Naive thymus-derived CD4-positive, alpha-beta T cell (primary cell): ENCODE results near the gene TEAD4. TPM values are rescaled to one million over a fixed set of nuclear protein-coding genes. Genes with fewer than 3 reads are reported as not detected.

ENCODE experiments used
- ATAC-seq: fragments of 150-1000 bp; cut with Tn5 transposase; 2 replicates; pipeline ENCODE4 v1.10.0; 2021; ENCODE audit warnings: mild to moderate bottlenecking, moderate library complexity
- CTCF ChIA-PET: fragments of 350-600 bp; sonication (Branson Sonifier 250); formaldehyde crosslinking; loops from one replicate; lab custom pipeline; 2021; ENCODE audit warnings: antibody characterized with exemption; lab: Charles Lee
- POLR2A ChIA-PET: fragments of 350-600 bp; sonication (Branson Sonifier 250); formaldehyde crosslinking; loops from one replicate; lab custom pipeline; 2021; ENCODE audit warnings: antibody characterized with exemption, inconsistent platforms; lab: Charles Lee
- DNase-seq, 9 donors: peaks; one replicate each; pipeline versions ENCODE4 v3.0.0 to v3.0.0-alpha.2; 2020 to 2022; ENCODE audit warnings: mixed read lengths in 1 of 9
- H3K27ac ChIP-seq: one replicate; pipeline ENCODE4 v1.7.0; 2013; ENCODE audit warnings: mild to moderate bottlenecking, low read depth, low read length, moderate library complexity
- H3K27me3 ChIP-seq, 2 donors: one replicate each; pipeline ENCODE4 v1.7.0; 2013; ENCODE audit warnings: low read length in 2 of 2, mild to moderate bottlenecking in 2 of 2, moderate library complexity in 2 of 2; ENCODE audit not compliant: control insufficient read depth in 2 of 2, insufficient read depth in 2 of 2
- H3K36me3 ChIP-seq, 3 experiments: 1 replicate in 2 of 3; 2 replicates in 1 of 3; pipeline ENCODE4 v1.7.0; 2013; ENCODE audit warnings: low read length in 3 of 3, mild to moderate bottlenecking in 3 of 3, moderate library complexity in 1 of 3; ENCODE audit not compliant: insufficient read depth in 3 of 3, control insufficient read depth in 2 of 3
- H3K4me1 ChIP-seq, 2 donors: one replicate each; pipeline ENCODE4 v1.7.0; 2013; ENCODE audit warnings: low read length in 2 of 2, mild to moderate bottlenecking in 2 of 2, moderate library complexity in 1 of 2; ENCODE audit not compliant: control insufficient read depth in 2 of 2, insufficient read depth in 2 of 2
- H3K4me3 ChIP-seq: 2 replicates; pipeline ENCODE4 v1.7.0; 2013; ENCODE audit warnings: mild to moderate bottlenecking, low read length
- H3K9me3 ChIP-seq, 3 experiments: 1 replicate in 2 of 3; 2 replicates in 1 of 3; pipeline ENCODE4 v1.7.0; 2013; ENCODE audit warnings: low read length in 3 of 3; ENCODE audit not compliant: control insufficient read depth in 2 of 3
- H3K27ac Mint-ChIP-seq, 9 donors: one replicate each; pipeline ENCODE4 v1.8.0; 2020 to 2022; ENCODE audit warnings: mixed read lengths in 9 of 9, mild to moderate bottlenecking in 8 of 9, moderate library complexity in 5 of 9, inconsistent platforms in 2 of 9
- H3K27me3 Mint-ChIP-seq, 5 donors: one replicate each; pipeline ENCODE4 v1.8.0; 2021 to 2022; ENCODE audit warnings: mixed read lengths in 5 of 5, mild to moderate bottlenecking in 1 of 5
- H3K36me3 Mint-ChIP-seq, 5 donors: one replicate each; pipeline ENCODE4 v1.8.0; 2020 to 2022; ENCODE audit warnings: mixed read lengths in 5 of 5, mild to moderate bottlenecking in 3 of 5, inconsistent platforms in 1 of 5
- H3K4me1 Mint-ChIP-seq, 7 donors: one replicate each; pipeline ENCODE4 v1.8.0; 2020 to 2022; ENCODE audit warnings: mixed read lengths in 7 of 7, mild to moderate bottlenecking in 3 of 7, inconsistent platforms in 1 of 7
- H3K4me3 Mint-ChIP-seq, 10 donors: one replicate each; pipeline ENCODE4 v1.8.0; 2020 to 2022; ENCODE audit warnings: mild to moderate bottlenecking in 10 of 10, mixed read lengths in 10 of 10, moderate library complexity in 6 of 10, inconsistent platforms in 2 of 10
- H3K9me3 Mint-ChIP-seq, 11 donors: one replicate each; pipeline ENCODE4 v1.8.0; 2020 to 2022; ENCODE audit warnings: mixed read lengths in 11 of 11, mild to moderate bottlenecking in 4 of 11, inconsistent platforms in 1 of 11, moderate library complexity in 1 of 11
- intact Hi-C, 2 donors: fragments of 100-400 bp; cut with micrococcal nuclease; formaldehyde crosslinking; loops; one replicate each; pipeline ENCODE4 v1.15.1; 2023
- polyA plus RNA-seq, 2 donors: library from polyadenylated mRNA; unstranded; fragments of 300-500 nt; fragmentation: Illumina TruSeq; gene quantifications; one replicate each; pipeline ENCODE4 v1.2.3, GENCODE V29; 2021
- total RNA-seq, 6 experiments: library from RNA in 5 of 6; stranded (reverse) in 5 of 6; gene quantifications; 1 replicate in 5 of 6; 2 replicates in 1 of 6; pipeline ENCODE4 v1.2.3 and lab custom pipeline; 2021 to 2026

The TEAD4 gene
- total and polyA plus RNA-seq, 7 experiments from 2014 or later = 1.8 TPM; not detected in 6

- peaks cover 4 to 20% (median 9%) of the 10 kb centered on the region in 5 donors for H3K36me3 Mint-ChIP-seq
- POLR2A ChIA-PET = no interaction called here
- H3K27ac Mint-ChIP-seq = peak overlapping the region in 2 of 9 donors; percentile 55 to 70
Observed at GRCh38 chr12:2939191-2939590, 20.0 kb upstream of the TEAD4 start.

GRCh38 chr12:2940564-2940963 is 18.6 kb upstream of the TEAD4 start:
- no peak overlapping the region for H3K27ac ChIP-seq
- no peak overlapping the region for H3K4me3 ChIP-seq
- H3K9me3 ChIP-seq = no peaks in the 10 kb centered on the region
- intact Hi-C loops = loop anchor here (5.0 to 10.0 kb wide), 2 partner anchors 146 to 158 kb away; partner anchors contain the start of gene FKBP4 (in 1 of the 2)
- peaks cover 0 to 5% (median 4%) of the 10 kb centered on the region in 7 donors for H3K4me1 Mint-ChIP-seq
- H3K27me3 Mint-ChIP-seq = no peaks in the 10 kb centered on the region
- H3K27ac Mint-ChIP-seq = peak overlapping the region in 2 of 9 donors; percentile 59 to 67
- peaks cover 0 to 11% (median 4%) of the 10 kb centered on the region in 5 donors for H3K36me3 Mint-ChIP-seq
- CTCF ChIA-PET = no interaction called here
- DNase-seq (no peak), ATAC-seq (no peak)
- no peak overlapping the region for H3K4me3 Mint-ChIP-seq
- POLR2A ChIA-PET = no interaction called here
- peaks cover 0 to 14% (median 0%) of the 10 kb centered on the region in 3 experiments for H3K36me3 ChIP-seq
- no peaks in the 10 kb centered on the region for H3K9me3 Mint-ChIP-seq
- no peaks in the 10 kb centered on the region for H3K27me3 ChIP-seq
- no peaks in the 10 kb centered on the region for H3K4me1 ChIP-seq

More at GRCh38 chr12:2939191-2939590, 20.0 kb upstream of the TEAD4 start:
- CTCF ChIA-PET = no interaction called here
- Mint-ChIP-seq H3K4me3 (no peak overlapping the region), H3K9me3 (no peaks in the 10 kb centered on the region), H3K4me1 (no peaks in the 10 kb centered on the region), H3K27me3 (no peaks in the 10 kb centered on the region)
- Histone ChIP-seq H3K4me1 (no peaks in the 10 kb centered on the region), H3K27me3 (no peaks in the 10 kb centered on the region), H3K9me3 (no peaks in the 10 kb centered on the region), H3K4me3 (no peak overlapping the region), H3K36me3 (peaks cover 0 to 18% (median 0%) of the 10 kb centered on the region in 3 experiments), H3K27ac (no peak overlapping the region)
- DNase-seq = no peak
- ATAC-seq = no peak
- intact Hi-C loops = no loop called here

GRCh38 chr12:2941524-2941923 is 17.7 kb upstream of the TEAD4 start:
- Mint-ChIP-seq H3K36me3 (peaks cover 0 to 11% (median 4%) of the 10 kb centered on the region in 5 donors), H3K4me1 (peaks cover 0 to 5% (median 4%) of the 10 kb centered on the region in 7 donors), H3K27ac (no peak overlapping the region), H3K4me3 (no peak overlapping the region), H3K9me3 (no peaks in the 10 kb centered on the region), H3K27me3 (no peaks in the 10 kb centered on the region)
- H3K27me3 ChIP-seq = no peaks in the 10 kb centered on the region
- DNase-seq (no peak), ATAC-seq (no peak)
- POLR2A ChIA-PET = no interaction called here
- intact Hi-C loops = loop anchor here (5.0 to 10.0 kb wide), 2 partner anchors 147 to 159 kb away; partner anchors contain the start of gene FKBP4 (in 1 of the 2)
- CTCF ChIA-PET = no interaction called here
- H3K27ac ChIP-seq = no peak overlapping the region
- peaks cover 0 to 14% (median 0%) of the 10 kb centered on the region in 3 experiments for H3K36me3 ChIP-seq
- no peak overlapping the region for H3K4me3 ChIP-seq
- no peaks in the 10 kb centered on the region for H3K4me1 ChIP-seq
- H3K9me3 ChIP-seq = no peaks in the 10 kb centered on the region

- peaks cover 3 to 5% (median 4%) of the 10 kb centered on the region in 5 donors for H3K27me3 Mint-ChIP-seq
- DNase-seq (peak; percentile 4 to 58 (median 40)), ATAC-seq (peak; percentile 65)
- H3K36me3 ChIP-seq = peaks cover 0 to 4% (median 0%) of the 10 kb centered on the region in 3 experiments
- H3K4me1 Mint-ChIP-seq = peaks cover 0 to 5% (median 4%) of the 10 kb centered on the region in 7 donors
- peaks cover 0 to 2% (median 0%) of the 10 kb centered on the region in 5 donors for H3K36me3 Mint-ChIP-seq
- intact Hi-C loops = loop anchor here (1.0 to 10.0 kb wide), 4 partner anchors 59 to 162 kb away; partner anchors contain the start of gene FKBP4 (in 1 of the 2)
- ChIA-PET CTCF (interaction anchor here (0.5 to 1.0 kb wide), 4 partner anchors 8 to 100 kb away, joined by 3 to 7 read pairs (median 3); no protein-coding TSS in a partner anchor), POLR2A (no interaction called here)
- H3K27ac Mint-ChIP-seq = no peak overlapping the region
- peak overlapping the region in 4 of 10 donors; percentile 32 to 56 (median 38) for H3K4me3 Mint-ChIP-seq
- no peaks in the 10 kb centered on the region for H3K4me1 ChIP-seq
- no peaks in the 10 kb centered on the region for H3K9me3 ChIP-seq
- no peak overlapping the region for H3K27ac ChIP-seq
- H3K9me3 Mint-ChIP-seq = no peaks in the 10 kb centered on the region
- no peaks in the 10 kb centered on the region for H3K27me3 ChIP-seq
- H3K4me3 ChIP-seq = no peak overlapping the region
Observed at GRCh38 chr12:2944401-2945047, 14.7 kb upstream of the TEAD4 start.

- Mint-ChIP-seq H3K4me3 (no peak overlapping the region), H3K27ac (no peak overlapping the region), H3K9me3 (no peaks in the 10 kb centered on the region), H3K4me1 (peaks cover 0 to 4% (median 4%) of the 10 kb centered on the region in 7 donors), H3K27me3 (peaks cover 4 to 8% (median 5%) of the 10 kb centered on the region in 5 donors), H3K36me3 (no peaks in the 10 kb centered on the region)
- no peaks in the 10 kb centered on the region for H3K27me3 ChIP-seq
- no peaks in the 10 kb centered on the region for H3K9me3 ChIP-seq
- no peaks in the 10 kb centered on the region for H3K36me3 ChIP-seq
- ATAC-seq (no peak), DNase-seq (no peak)
- no peak overlapping the region for H3K27ac ChIP-seq
- CTCF ChIA-PET = interaction anchor here (0.6 kb wide), 1 partner anchor 10 kb away, joined by 3 read pairs; no protein-coding TSS in a partner anchor
- POLR2A ChIA-PET = no interaction called here
- no peak overlapping the region for H3K4me3 ChIP-seq
- no peaks in the 10 kb centered on the region for H3K4me1 ChIP-seq
- intact Hi-C loops = loop anchor here in 1 of 2 donors (10.0 kb wide), 1 partner anchor 155 kb away; the partner anchor contains the start of gene FKBP4
Observed at GRCh38 chr12:2949411-2949810, 9.8 kb upstream of the TEAD4 start.

GRCh38 chr12:2955888-2956287 is 3.3 kb upstream of the TEAD4 start:
- Mint-ChIP-seq H3K4me1 (peaks cover 12 to 17% (median 14%) of the 10 kb centered on the region in 7 donors), H3K4me3 (no peak overlapping the region), H3K36me3 (peaks cover 0 to 5% (median 0%) of the 10 kb centered on the region in 5 donors), H3K27me3 (peaks cover 27 to 41% (median 34%) of the 10 kb centered on the region in 5 donors), H3K9me3 (peaks cover 0 to 3% (median 0%) of the 10 kb centered on the region in 11 donors), H3K27ac (no peak overlapping the region)
- no peaks in the 10 kb centered on the region for H3K9me3 ChIP-seq
- H3K27ac ChIP-seq = no peak overlapping the region
- no peak for DNase-seq
- intact Hi-C loops = no loop called here
- no peak for ATAC-seq
- H3K4me1 ChIP-seq = no peaks in the 10 kb centered on the region
- H3K36me3 ChIP-seq = no peaks in the 10 kb centered on the region
- H3K27me3 ChIP-seq = peaks cover 0 to 6% of the 10 kb centered on the region in 2 donors
- ChIA-PET POLR2A (no interaction called here), CTCF (no interaction called here)
- no peak overlapping the region for H3K4me3 ChIP-seq
